ENCODE results near the gene BGLAP. TPM values are rescaled to one million over a fixed set of nuclear protein-coding genes. Genes with fewer than 3 reads are reported as not detected.

BGLAP gene
- total and polyA plus RNA-seq, 2 donors (not counting 3 experiments of a cell fraction or from before 2014, with no cell fraction given): 0.65 to 1.0 TPM

GRCh38 chr1:156249593-156249992 is 7.6 kb downstream of the BGLAP start:
- Histone ChIP-seq H3K4me3 (replicated peaks in 1 of 3; ENCODE audit: insufficient read depth in 1 of 3, low read depth in 1 of 3, low read length in 3 of 3) (no peak overlapping the region), H2AFZ (ENCODE audit: low read depth, low read length) (no peak overlapping the region), H3K36me3 (ENCODE audit: control insufficient read depth in 2 of 2, extremely low read depth in 1 of 2, insufficient read depth in 2 of 2, low read length in 2 of 2) (peaks cover 14 to 50% of the 10 kb centered on the region in 2 experiments), H3K4me1 (ENCODE audit: control insufficient read depth, extremely low read depth, insufficient read depth, low read length) (peaks cover 14% of the 10 kb centered on the region), H4K20me1 (replicated peaks; ENCODE audit: control insufficient read depth, extremely low read depth, insufficient read depth, low read length) (no peaks in the 10 kb centered on the region), H3K9me3 (replicated peaks; ENCODE audit: control insufficient read depth, insufficient read depth, low read length) (no peaks in the 10 kb centered on the region), H3K79me2 (ENCODE audit: control insufficient read depth, insufficient read depth, low read length) (no peaks in the 10 kb centered on the region), H3K9ac (replicated peaks; ENCODE audit: extremely low read depth, insufficient read depth, low read length) (no peak overlapping the region), H3K27me3 (ENCODE audit: control insufficient read depth in 2 of 2, insufficient read depth in 2 of 2, low read length in 2 of 2) (peaks cover 0 to 4% of the 10 kb centered on the region in 2 experiments), H3K9me1 (replicated peaks; ENCODE audit: control insufficient read depth, extremely low read depth, insufficient read depth, low read length) (no peaks in the 10 kb centered on the region), H3K27ac (ENCODE audit: insufficient read depth, low read depth, low read length) (no peak overlapping the region), H3K4me2 (ENCODE audit: insufficient read depth, low read length) (no peak overlapping the region)
- FAIRE-seq (no peak), DNase-seq (ENCODE audit: low read depth, low spot score) (no peak)
- ChIA-PET POLR2A (no interaction called here), CTCF (no interaction called here)
- intact Hi-C loops (cut with micrococcal nuclease): no loop called here
- TF ChIP-seq, protein P1, sequence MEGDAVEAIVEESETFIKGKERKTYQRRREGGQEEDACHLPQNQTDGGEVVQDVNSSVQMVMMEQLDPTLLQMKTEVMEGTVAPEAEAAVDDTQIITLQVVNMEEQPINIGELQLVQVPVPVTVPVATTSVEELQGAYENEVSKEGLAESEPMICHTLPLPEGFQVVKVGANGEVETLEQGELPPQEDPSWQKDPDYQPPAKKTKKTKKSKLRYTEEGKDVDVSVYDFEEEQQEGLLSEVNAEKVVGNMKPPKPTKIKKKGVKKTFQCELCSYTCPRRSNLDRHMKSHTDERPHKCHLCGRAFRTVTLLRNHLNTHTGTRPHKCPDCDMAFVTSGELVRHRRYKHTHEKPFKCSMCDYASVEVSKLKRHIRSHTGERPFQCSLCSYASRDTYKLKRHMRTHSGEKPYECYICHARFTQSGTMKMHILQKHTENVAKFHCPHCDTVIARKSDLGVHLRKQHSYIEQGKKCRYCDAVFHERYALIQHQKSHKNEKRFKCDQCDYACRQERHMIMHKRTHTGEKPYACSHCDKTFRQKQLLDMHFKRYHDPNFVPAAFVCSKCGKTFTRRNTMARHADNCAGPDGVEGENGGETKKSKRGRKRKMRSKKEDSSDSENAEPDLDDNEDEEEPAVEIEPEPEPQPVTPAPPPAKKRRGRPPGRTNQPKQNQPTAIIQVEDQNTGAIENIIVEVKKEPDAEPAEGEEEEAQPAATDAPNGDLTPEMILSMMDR (IDR thresholded peaks at IDR 0.05; ENCODE audit: extremely low read depth in 1 of 2, insufficient read depth in 1 of 2, low read depth in 1 of 2, low read length in 2 of 2): no peak
- TF ChIP-seq POLR2AphosphoS5 (IDR thresholded peaks at IDR 0.05; ENCODE audit: insufficient read depth, low read depth, low read length) (no peak), JUN (IDR thresholded peaks at IDR 0.05; ENCODE audit: borderline replicate concordance, insufficient read depth, insufficient read length, low read depth) (no peak), MAX (IDR thresholded peaks at IDR 0.05; ENCODE audit: insufficient read depth, insufficient read length) (no peak), FOS (IDR thresholded peaks at IDR 0.05; ENCODE audit: borderline replicate concordance, insufficient read depth, low read length) (no peak), POLR2A (IDR thresholded peaks at IDR 0.05; ENCODE audit: low read depth, low read length) (no peak), EZH2 (IDR thresholded peaks at IDR 0.05; ENCODE audit: borderline replicate concordance, low read depth, low read length, severe bottlenecking) (no peak), MYC (IDR thresholded peaks at IDR 0.05; ENCODE audit: low read depth, low read length) (no peak), GATA2 (IDR thresholded peaks at IDR 0.05; ENCODE audit: insufficient read depth, insufficient read length, low read depth, low read length) (no peak)
- dilution Hi-C loops (cut with MboI; ENCODE audit: extremely low pct_ligation_motif_present, low sequenced_read_pairs): no loop called here
- no TSS peak for BruUV-seq (replicated peaks)
